ENCODE measurements around the gene EXTL1.

The EXTL1 gene

GRCh38 chr1:25997828-25998761, 23.5 kb upstream of the EXTL1 start, which contains the start of gene PAFAH2:
Gene PAFAH2 (minus strand): TSS chr1:25998063. CDS start chr1:25990816, 7,247 bp downstream.
- DNase-seq: peak; percentile 96

DNA sequence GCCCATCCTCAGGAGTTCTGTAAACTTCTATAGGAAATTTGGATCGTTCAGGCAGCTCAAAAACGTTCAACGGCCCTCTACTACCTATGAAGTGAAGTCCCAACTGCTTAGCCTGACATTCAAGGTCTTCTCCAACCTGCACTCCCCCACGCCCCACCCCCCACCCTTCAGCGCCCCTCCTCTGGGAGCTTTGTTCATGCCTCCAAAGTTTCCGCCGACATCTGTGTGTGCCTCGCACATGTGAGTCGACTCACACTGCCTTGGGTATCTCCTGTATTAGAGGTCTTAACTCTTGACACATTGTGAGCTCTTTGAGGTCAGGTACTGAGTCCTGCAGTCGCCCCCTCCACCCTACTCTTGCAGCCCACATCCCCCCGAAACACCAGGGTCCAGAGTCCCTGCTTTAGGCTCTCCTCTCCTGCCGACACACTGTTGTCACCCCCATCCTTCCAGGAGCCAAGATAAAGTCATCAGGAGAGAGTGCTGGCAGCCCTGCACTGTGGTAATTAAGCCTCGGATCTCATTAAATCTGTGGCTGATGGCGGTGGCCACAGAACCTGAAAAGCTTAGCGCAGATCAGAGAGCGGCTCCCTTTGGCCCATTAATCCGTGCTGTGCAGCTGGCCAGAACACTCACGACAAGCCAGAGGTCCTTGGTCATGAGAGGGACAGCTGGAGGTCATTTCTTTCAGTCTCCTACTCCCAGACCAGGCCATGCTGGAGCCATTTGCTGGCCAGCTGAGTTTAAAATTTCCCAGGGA, 22.4 kb upstream of the EXTL1 start:
- no peak for DNase-seq

DNA sequence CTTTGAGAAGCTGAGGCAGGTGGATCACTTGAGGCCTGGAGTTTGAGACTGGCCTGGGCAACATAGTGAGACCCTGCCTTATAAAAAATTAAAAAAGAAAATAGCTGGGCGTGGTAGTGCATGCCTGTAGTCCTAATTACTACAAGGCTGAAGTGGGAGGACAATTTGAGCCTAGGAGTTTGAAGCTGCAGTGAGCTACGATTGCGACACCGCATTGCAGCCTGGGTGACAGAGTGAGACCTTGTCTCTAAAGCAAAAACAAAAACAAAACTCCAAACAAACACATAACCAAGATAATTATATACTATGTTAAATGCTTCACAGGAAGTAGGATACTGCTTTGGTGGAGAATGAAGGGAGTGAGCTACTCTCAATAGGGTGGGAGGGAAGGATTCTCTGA, 18.3 kb upstream of the EXTL1 start:
- DNase-seq: no peak

- no peak for DNase-seq
Observed at GRCh38 chr1:26003756-26004155, 17.8 kb upstream of the EXTL1 start.

DNA sequence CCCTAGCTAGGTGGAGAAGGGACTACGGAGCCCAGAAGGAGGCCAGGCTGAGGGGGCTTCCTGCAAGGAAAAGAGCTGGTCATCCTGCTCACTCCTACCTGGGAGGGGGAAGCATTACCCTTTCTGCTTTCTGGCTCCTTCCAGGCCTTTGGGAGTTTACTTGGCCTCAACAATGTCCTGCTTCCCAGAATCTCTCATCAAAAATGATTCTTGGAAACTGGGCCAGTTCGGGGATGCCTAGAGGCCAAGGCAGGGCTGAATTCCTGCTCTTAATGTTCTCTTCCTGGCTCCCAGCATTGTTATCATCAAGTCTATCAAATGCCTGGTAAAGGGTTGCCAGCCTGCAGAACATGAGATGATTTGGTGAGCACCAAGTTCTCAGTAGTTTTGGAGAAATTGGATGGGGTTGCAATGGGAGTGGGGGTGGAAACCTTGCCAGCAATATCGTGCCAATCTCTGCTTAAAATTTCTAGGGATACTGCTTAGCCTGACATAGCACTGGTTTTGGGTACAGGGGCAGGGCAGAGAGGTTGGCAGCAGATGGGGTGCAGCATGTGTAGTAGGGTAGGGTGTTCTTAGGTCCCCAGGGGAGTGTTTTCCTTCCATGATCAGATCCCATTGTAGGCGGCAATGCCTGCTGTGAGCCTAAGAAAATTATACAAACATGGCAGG, 16.0 kb upstream of the EXTL1 start:
- no peak for DNase-seq

DNA sequence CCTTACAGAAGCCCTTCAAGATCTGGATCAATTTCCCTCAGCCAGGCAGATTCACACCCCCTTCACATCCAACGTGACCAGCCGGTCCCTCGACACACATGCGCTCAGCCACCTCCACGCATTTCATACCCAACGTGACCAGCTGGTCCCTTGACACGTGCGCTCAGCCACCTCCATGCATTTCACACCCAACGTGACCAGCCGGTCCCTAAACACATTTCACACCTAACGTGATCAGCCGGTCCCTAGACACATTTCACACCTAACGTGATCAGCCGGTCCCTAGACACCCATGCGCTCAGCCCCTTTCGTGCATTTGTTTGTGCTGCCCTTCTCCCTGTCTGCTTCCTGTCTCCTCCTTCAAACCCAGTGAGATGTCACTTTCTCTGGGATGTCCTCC, 14.9 kb upstream of the EXTL1 start:
- no peak for DNase-seq

DNA sequence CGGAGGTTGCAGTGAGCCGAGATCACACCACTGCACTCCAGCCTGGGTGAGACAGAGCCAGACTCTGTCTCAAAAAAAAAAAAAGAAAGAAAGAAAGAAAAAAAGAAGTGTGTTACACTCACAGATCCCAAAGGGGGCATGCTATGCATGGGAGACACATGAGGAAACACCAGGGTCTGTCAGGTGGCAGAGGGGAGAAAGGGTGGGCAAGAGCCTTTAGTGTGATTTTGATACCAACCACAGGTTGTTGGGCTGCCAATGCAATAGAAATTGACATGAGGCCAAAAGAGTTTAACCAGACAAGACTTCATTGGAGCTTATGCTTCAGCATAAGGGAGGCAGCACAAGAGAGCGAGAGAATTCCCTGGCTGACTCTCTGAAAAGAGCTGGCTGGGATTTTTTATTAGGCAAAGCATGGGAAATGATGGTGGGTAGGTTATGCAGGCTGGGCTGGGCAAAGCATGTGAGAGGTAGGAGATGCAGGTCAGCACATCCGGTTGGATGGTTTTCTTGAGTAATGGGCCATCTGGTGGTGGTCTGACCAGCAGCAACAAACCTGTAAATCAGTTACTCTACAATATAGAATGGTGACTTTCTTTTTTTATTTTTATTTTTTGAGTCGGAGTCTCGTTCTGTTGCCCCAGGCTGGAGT, 11.7 kb upstream of the EXTL1 start:
- no peak for DNase-seq

GRCh38 chr1:26010825-26011224, 10.8 kb upstream of the EXTL1 start:
- no peak for DNase-seq

GRCh38 chr1:26012864-26013263, 8.7 kb upstream of the EXTL1 start:
- DNase-seq: no peak

DNA sequence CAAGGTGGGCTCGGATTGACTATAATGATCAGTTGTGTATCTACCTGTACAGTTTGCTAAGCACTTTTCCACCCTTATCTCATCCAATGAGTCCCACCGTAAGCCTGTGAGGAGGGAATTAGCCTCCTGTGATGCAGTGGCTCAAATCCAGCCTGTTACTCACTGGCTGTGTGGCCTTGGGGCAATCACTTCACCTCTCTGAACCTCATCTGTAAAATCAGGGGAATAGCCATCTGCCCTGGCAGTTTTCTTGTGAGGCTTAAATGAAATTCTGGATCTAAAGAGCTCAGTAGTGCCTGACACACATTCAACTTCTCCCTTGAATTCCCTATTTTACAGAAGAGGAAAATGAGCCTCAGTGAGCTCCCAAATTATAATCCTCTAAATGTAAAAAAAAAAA, 7.4 kb upstream of the EXTL1 start:
- DNase-seq: no peak

DNA sequence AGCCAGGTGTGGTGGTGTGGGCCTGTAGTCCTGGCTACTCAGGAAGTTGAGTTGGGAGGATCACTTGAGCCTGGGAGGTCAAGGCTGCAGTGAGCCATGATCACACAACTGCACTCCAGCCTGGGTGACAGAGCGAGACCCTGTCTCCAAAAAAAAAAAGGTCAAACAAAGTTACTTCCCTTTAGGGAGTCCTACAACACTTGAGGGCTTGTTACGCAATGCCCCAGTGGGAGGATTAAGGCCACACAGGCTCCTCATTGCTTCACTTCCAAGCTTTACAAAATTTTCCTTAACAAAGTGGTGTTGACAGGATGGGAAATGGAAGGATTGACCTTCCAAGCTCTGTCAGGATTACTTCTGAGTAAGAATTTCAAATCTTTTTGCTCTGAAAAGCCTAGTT, 6.2 kb upstream of the EXTL1 start:
- no peak for DNase-seq

DNA sequence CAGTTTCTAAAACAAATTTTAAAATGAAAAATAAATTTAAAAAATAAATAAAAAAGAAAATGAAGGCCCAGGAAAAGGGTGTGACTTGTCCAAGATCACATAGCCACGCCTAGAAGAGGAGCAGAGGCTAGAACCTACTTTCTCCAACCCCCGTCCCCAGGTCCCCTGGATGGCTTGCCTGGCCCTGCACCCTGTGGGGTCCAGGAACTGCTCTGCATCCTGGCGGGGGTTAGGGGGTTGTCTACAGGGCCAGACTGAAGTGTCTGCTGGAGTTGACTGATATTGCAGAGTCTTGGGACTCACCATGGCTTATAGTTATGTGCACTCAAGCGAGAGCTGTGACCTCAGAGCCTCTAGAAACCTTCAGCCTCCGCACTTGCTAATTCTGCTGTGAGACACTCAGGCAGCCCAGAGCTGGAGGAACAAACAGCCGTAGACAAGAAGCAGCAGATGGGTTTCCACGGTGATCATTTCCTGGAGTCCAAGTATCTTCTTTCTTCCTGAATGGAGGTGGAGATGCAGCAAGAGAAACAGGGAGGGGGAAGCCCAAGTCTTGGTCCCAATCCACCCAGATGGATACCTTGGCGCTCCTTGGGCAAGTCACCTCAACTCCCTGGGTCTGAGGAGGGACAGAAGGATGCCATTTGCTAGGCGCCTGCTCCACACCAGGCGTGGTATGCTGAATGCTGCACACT, 5.2 kb upstream of the EXTL1 start:
- no peak for DNase-seq

DNA sequence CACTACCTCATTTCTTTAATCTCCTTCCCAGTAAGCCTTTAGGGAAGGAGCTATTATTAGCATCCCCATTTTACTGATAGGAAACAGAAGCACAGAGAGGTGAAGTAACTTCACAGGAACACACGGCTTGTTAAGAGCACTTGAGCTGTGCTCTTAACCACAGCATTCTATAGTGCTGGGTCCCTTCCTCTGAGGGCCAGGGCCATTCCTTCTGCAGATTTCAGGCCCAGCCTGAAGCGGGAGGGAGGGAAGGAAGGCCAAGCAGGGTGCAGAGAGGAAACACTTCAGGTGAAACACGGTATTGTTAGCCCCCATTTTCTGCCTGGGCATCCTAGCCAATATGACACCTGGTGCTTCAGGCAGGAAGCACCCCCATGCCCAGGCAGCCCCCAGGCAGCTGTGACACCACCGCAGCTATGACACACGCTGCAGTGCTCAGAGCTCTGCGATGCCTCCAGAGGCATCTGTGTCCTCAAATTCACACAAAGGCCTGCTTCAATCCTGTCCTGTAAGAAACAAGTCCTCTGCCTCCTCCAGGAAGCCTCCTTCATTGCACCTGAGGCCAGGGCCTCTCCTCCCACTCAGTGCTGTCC, 4.5 kb upstream of the EXTL1 start:
- DNase-seq: peak; percentile 37

GRCh38 chr1:26017606-26018005, 4.0 kb upstream of the EXTL1 start:
- no peak for DNase-seq

GRCh38 chr1:26019641-26020315, 1.8 kb upstream of the EXTL1 start:
- DNase-seq: no peak

- DNase-seq: no peak
Observed at GRCh38 chr1:26020330-26020768, 1.2 kb upstream of the EXTL1 start.

GRCh38 chr1:26020941-26021646, 481 bp upstream of the EXTL1 start:
- no peak for DNase-seq

DNA sequence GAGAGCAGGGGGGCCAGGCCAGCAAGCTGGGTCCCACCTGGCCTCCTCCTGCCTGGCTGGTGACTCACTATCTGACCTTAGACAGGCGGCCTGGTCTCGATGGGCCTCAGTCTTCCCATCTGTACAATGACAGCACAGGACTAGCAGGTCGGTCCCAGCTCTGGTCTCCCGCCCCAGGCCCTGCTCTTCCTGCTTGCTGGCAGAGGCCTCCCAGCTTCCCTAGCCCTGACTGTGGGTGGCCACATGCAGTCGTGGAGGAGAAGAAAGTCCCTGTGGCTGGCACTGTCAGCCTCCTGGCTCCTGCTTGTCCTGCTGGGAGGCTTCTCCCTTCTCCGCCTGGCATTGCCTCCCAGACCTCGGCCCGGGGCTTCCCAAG, 817 bp downstream of the EXTL1 start:
- no peak for DNase-seq

GRCh38 chr1:26023009-26023408, 1.4 kb downstream of the EXTL1 start:
- DNase-seq: no peak

DNA sequence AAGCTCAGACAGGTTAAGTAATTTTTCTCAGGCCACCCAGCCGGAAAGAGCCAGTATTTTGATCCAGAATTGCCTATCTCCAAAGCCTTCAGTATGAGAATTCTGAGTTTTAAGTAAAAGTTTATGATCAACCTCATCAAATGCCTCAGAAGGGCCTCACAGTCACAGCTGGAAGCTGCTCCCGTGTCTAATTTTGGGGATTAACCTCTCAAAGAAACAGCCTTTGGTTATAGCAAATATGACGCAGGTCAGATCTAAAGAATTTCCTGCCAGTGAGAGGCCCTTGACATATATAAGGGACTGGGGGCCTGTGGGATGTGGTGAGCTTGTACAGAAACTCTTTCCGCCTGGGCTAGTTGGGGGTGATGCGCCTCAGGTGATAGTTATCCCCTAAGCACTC, 2.3 kb downstream of the EXTL1 start:
- no peak for DNase-seq

DNA sequence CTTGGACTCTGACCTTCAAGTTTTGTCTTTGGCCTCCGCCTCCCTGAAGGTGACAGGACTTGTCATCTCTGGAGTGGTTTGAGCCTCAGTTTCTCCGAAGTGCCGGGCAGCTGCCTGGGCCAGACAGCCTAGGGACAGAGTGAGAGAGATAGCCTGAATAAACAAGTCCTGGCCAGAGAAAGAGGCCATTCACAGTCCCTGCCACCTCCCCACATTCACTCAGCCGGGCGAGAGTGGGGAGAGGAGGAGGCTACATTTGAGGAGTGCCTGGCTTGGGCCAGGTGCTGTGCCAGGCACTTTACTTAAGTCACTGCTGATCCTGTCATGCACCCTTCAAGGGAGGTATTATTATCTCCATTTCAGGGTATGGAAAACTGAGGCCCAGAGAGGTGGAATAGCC, 3.5 kb downstream of the EXTL1 start:
- no peak for DNase-seq

Measured in activated gamma-delta T cell treated with Interleukin-2 at 50 U/mL for 16 hours (primary cell).